HepG2 (cell line): ENCODE measurements around the gene KXD1. TPM values are rescaled to one million over a fixed set of nuclear protein-coding genes. Genes with fewer than 3 reads are reported as not detected.

Source experiments
- ERF ChIP-seq: IDR thresholded peaks from 2 replicates; pipeline ENCODE4 v1.6.1; 2018; ENCODE audit warnings: missing biosample characterization, missing genetic modification reagents
- PHF20 ChIP-seq: sonication (generic); formaldehyde crosslinking; IDR thresholded peaks from 2 replicates; pipeline ENCODE4 v1.5.0; 2020; ENCODE audit warnings: mild to moderate bottlenecking, missing genetic modification reagents
- ZMYM3 ChIP-seq: sonication (generic); formaldehyde crosslinking; IDR thresholded peaks from 2 replicates; pipeline ENCODE4 v1.5.1; 2020; ENCODE audit warnings: mild to moderate bottlenecking, missing genetic modification reagents
- ZNF547 ChIP-seq: sonication (generic); formaldehyde crosslinking; IDR thresholded peaks from 2 replicates; pipeline ENCODE4 v1.5.1; 2020; ENCODE audit warnings: mild to moderate bottlenecking, missing genetic modification reagents
- ZNF558 ChIP-seq: sonication (generic); formaldehyde crosslinking; IDR thresholded peaks from 2 replicates; pipeline ENCODE4 v1.9.0; 2022; ENCODE audit warnings: mild to moderate bottlenecking, missing genetic modification reagents, borderline replicate concordance
- ZNF790 ChIP-seq: sonication (generic); formaldehyde crosslinking; IDR thresholded peaks from 2 replicates; pipeline ENCODE4 v1.8.0; 2022; ENCODE audit warnings: missing genetic modification reagents, mild to moderate bottlenecking, borderline replicate concordance
- polyA plus RNA-seq, 8 experiments: library from polyadenylated mRNA; depleted of rRNA in 3 of 8; stranded (reverse) in 7 of 8; unstranded in 1 of 8; fragments of >200 nt; fragmentation: Illumina TruSeq in 4 of 8; extraction: Trizol in 4 of 8; gene quantifications; 2 replicates each; pipeline versions ENCODE4 v1.2.1 to v1.2.3, GENCODE V29; 2011 to 2016; ENCODE audit warnings: low read depth in 4 of 8, missing spikeins in 1 of 8, mixed read lengths in 1 of 8; ENCODE audit not compliant: insufficient read depth in 1 of 8
- total RNA-seq, 5 experiments: library from RNA; depleted of rRNA; stranded (reverse); fragments of >200 nt; fragmentation: Illumina TruSeq; extraction: Trizol; gene quantifications; 2 replicates each; pipeline ENCODE4 v1.2.3, GENCODE V29; 2016; ENCODE audit warnings: low read depth in 1 of 5
- TF ChIP-seq, protein P1 (sequence below), 2 experiments: sonication (generic) in 1 of 2; formaldehyde crosslinking in 1 of 2; IDR thresholded peaks; 2 replicates each; pipeline versions ENCODE4 v1.4.0 to v1.6.1; 2018 to 2020; ENCODE audit warnings: missing genetic modification reagents in 2 of 2, borderline replicate concordance in 1 of 2, low read depth in 1 of 2, mild to moderate bottlenecking in 1 of 2, missing biosample characterization in 1 of 2
- TF ChIP-seq, protein P2 (sequence below): sonication (generic); formaldehyde crosslinking; IDR thresholded peaks from 2 replicates; pipeline ENCODE4 v1.8.0; 2022; ENCODE audit warnings: mild to moderate bottlenecking, missing genetic modification reagents, moderate library complexity
- TF ChIP-seq, protein P3 (sequence below): IDR thresholded peaks from 2 replicates; pipeline ENCODE4 v1.6.1; 2012; ENCODE audit warnings: inconsistent platforms

The KXD1 gene
- total and polyA plus RNA-seq, 2 of the 13 experiments (the other 11 are each of a cell fraction or from before 2014, with no cell fraction given), result 44.6 to 143 TPM

DNA sequence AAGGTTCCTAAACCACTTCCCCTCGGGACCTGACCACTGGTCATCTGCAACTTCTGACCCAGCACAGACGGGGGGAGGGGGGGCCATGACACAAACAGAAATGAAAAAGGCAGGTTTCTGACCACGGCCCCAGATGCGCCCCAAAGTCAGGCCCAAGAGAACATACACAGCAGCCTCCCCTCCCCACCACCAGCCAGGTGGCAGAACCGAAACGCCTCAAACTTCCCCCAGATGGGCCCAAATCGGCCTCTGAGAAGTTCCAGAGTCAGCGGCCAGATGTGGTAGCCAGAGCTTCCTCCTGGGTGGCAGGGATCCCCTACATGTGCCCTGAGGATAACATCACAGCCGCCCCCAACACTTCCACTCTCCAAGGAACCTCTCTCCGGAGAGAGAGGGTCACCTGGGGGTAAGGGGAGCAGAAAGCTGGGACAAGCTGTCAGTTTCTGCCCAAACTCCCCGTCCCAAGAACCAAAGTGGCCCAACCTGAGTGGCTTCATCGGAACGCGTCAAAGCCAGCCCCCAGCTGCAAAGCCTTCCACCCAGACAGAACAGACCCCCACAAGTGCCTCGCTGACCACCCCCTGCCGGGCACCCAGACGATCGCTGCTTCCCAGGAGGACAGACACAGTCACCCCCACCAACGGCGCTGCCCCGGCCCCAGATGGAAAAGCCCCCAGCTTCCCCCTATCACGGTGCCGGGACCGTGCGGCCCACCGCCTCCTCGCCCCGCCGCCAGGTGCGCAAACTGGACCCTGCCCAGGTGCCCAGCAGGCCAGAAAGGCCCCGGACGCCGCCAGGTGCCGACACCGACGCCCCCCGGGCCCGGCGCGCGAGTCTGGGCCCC is 36.6 kb upstream of the KXD1 start (continued):
- TF ChIP-seq PHF20 (CRISPR knock-in tag), result 0 out of 2 replicates have a peak, but pooled peaks have one; percentile 7
- TF ChIP-seq ERF, result no peak
- TF ChIP-seq, protein P1, sequence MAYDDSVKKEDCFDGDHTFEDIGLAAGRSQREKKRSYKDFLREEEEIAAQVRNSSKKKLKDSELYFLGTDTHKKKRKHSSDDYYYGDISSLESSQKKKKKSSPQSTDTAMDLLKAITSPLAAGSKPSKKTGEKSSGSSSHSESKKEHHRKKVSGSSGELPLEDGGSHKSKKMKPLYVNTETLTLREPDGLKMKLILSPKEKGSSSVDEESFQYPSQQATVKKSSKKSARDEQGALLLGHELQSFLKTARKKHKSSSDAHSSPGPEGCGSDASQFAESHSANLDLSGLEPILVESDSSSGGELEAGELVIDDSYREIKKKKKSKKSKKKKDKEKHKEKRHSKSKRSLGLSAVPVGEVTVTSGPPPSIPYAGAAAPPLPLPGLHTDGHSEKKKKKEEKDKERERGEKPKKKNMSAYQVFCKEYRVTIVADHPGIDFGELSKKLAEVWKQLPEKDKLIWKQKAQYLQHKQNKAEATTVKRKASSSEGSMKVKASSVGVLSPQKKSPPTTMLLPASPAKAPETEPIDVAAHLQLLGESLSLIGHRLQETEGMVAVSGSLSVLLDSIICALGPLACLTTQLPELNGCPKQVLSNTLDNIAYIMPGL (CRISPR knock-in tag; IDR thresholded peaks at IDR 0.05; ENCODE audit: borderline replicate concordance in 1 of 2, low read depth in 1 of 2), result 0 out of 4 replicates have a peak, but pooled peaks of 1 of the 2 experiments have one; percentile 1
- TF ChIP-seq, protein P2, sequence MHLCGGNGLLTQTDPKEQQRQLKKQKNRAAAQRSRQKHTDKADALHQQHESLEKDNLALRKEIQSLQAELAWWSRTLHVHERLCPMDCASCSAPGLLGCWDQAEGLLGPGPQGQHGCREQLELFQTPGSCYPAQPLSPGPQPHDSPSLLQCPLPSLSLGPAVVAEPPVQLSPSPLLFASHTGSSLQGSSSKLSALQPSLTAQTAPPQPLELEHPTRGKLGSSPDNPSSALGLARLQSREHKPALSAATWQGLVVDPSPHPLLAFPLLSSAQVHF (CRISPR knock-in tag), result 0 out of 2 replicates have a peak, but pooled peaks have one; percentile 37
- peak; percentile 82; the same call in 1 of the 2 replicates for TF ChIP-seq ZNF790
- 0 out of 2 replicates have a peak, but pooled peaks have one; percentile 20 for TF ChIP-seq ZNF558
- TF ChIP-seq, protein P3, sequence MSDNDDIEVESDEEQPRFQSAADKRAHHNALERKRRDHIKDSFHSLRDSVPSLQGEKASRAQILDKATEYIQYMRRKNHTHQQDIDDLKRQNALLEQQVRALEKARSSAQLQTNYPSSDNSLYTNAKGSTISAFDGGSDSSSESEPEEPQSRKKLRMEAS, result peak; percentile 27; the same call in 1 of the 2 replicates
- TF ChIP-seq ZNF547, result 0 out of 2 replicates have a peak, but pooled peaks have one; percentile 21
- no peak for TF ChIP-seq ZMYM3 (CRISPR knock-in tag)
